ENCODE data around the gene HDAC10. TPM values are rescaled to one million over a fixed set of nuclear protein-coding genes. Genes with fewer than 3 reads are reported as not detected.

HDAC10 gene
- total and polyA plus RNA-seq, 10 of the 15 experiments (the other 5 are each of a cell fraction or from before 2014, with no cell fraction given), result 0.26 to 48.6 (median 5.0) TPM

DNA sequence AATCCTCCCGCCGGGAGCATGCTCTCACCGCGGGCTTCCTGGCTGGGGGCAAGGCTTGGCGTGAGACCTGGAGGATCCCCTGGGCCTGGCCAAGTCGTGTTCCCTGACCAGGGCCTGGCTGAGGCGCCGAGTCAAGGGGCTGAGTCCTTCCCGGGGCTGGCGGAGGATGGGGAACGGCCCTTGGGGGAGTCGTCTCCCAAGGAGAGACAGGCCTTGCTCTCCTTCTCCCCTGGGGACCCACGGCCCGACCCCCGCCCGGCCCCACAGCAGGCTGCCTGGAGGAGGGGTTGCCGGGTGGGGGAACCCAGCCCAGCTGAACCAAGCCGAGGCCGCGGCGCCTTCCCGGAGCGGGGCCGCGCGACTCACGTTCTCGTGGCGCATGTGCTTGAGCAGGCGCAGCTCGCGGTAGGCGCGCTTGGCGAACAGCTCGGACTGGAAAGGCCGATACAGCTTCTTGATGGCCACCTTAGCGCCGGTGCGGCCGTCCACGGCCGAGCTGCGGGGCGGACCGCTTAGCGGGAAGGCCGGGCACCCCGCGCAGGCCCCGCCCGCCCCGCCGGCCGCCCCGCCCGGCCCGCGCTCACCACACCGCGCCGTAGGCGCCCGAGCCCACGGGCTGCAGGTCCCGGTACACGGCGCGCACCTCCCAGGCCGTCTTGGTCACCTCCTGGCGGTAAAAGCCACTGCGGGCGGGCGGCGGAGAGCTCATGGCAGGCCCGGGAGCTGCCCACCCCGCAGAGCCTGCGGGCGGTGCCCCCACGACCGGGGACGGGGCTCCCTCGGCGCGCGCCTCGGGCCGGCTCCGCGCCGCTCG is 9.9 kb upstream of the HDAC10 start (continued):
- TF ChIP-seq ZNF384 (IDR thresholded peaks at IDR 0.05; ENCODE audit: borderline replicate concordance, low read depth, low read length) (no peak), MYC (IDR thresholded peaks at IDR 0.05; ENCODE audit: insufficient read depth, insufficient read length, insufficient replicate concordance, low read length, severe bottlenecking) (no peak), CHD1 (IDR thresholded peaks at IDR 0.05; ENCODE audit: low read depth, low read length) (no peak), EED (IDR thresholded peaks at IDR 0.05; ENCODE audit: low read depth) (peak; percentile 32; the same call in 1 of the 2 replicates), MEF2B (IDR thresholded peaks at IDR 0.05; ENCODE audit: partially characterized antibody, poor library complexity, severe bottlenecking) (peak; percentile 39), TAF1 (IDR thresholded peaks at IDR 0.05; ENCODE audit: borderline replicate concordance, low read depth, low read length) (peak; percentile 18; the same call in 1 of the 2 replicates), SREBF2 (IDR thresholded peaks at IDR 0.05; ENCODE audit: low read length) (no peak), YBX1 (IDR thresholded peaks at IDR 0.05) (no peak), CREB1 (IDR thresholded peaks at IDR 0.05; ENCODE audit: low read depth) (no peak), MEF2A (IDR thresholded peaks at IDR 0.05; ENCODE audit: insufficient read depth, low read depth, low read length) (no peak), RCOR1 (conservative IDR thresholded peaks at IDR 0.05; ENCODE audit: low read depth, low read length) (no peak), GATAD2B (conservative IDR thresholded peaks at IDR 0.05; ENCODE audit: low read depth) (peak; percentile 37; the same call in 1 of the 2 replicates), IKZF1 (conservative IDR thresholded peaks at IDR 0.05) (no peak; the same call in none of the 2 replicates), SIN3A (IDR thresholded peaks at IDR 0.05; ENCODE audit: low read depth, low read length) (no peak), ZNF217 (IDR thresholded peaks at IDR 0.05) (no peak)
- TF ChIP-seq, protein P1, sequence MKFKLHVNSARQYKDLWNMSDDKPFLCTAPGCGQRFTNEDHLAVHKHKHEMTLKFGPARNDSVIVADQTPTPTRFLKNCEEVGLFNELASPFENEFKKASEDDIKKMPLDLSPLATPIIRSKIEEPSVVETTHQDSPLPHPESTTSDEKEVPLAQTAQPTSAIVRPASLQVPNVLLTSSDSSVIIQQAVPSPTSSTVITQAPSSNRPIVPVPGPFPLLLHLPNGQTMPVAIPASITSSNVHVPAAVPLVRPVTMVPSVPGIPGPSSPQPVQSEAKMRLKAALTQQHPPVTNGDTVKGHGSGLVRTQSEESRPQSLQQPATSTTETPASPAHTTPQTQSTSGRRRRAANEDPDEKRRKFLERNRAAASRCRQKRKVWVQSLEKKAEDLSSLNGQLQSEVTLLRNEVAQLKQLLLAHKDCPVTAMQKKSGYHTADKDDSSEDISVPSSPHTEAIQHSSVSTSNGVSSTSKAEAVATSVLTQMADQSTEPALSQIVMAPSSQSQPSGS (IDR thresholded peaks at IDR 0.05; ENCODE audit: low read length), result no peak
- TF ChIP-seq, protein P2, sequence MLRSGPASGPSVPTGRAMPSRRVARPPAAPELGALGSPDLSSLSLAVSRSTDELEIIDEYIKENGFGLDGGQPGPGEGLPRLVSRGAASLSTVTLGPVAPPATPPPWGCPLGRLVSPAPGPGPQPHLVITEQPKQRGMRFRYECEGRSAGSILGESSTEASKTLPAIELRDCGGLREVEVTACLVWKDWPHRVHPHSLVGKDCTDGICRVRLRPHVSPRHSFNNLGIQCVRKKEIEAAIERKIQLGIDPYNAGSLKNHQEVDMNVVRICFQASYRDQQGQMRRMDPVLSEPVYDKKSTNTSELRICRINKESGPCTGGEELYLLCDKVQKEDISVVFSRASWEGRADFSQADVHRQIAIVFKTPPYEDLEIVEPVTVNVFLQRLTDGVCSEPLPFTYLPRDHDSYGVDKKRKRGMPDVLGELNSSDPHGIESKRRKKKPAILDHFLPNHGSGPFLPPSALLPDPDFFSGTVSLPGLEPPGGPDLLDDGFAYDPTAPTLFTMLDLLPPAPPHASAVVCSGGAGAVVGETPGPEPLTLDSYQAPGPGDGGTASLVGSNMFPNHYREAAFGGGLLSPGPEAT (IDR thresholded peaks at IDR 0.05; ENCODE audit: low read depth), result no peak
- TF ChIP-seq, protein P3, sequence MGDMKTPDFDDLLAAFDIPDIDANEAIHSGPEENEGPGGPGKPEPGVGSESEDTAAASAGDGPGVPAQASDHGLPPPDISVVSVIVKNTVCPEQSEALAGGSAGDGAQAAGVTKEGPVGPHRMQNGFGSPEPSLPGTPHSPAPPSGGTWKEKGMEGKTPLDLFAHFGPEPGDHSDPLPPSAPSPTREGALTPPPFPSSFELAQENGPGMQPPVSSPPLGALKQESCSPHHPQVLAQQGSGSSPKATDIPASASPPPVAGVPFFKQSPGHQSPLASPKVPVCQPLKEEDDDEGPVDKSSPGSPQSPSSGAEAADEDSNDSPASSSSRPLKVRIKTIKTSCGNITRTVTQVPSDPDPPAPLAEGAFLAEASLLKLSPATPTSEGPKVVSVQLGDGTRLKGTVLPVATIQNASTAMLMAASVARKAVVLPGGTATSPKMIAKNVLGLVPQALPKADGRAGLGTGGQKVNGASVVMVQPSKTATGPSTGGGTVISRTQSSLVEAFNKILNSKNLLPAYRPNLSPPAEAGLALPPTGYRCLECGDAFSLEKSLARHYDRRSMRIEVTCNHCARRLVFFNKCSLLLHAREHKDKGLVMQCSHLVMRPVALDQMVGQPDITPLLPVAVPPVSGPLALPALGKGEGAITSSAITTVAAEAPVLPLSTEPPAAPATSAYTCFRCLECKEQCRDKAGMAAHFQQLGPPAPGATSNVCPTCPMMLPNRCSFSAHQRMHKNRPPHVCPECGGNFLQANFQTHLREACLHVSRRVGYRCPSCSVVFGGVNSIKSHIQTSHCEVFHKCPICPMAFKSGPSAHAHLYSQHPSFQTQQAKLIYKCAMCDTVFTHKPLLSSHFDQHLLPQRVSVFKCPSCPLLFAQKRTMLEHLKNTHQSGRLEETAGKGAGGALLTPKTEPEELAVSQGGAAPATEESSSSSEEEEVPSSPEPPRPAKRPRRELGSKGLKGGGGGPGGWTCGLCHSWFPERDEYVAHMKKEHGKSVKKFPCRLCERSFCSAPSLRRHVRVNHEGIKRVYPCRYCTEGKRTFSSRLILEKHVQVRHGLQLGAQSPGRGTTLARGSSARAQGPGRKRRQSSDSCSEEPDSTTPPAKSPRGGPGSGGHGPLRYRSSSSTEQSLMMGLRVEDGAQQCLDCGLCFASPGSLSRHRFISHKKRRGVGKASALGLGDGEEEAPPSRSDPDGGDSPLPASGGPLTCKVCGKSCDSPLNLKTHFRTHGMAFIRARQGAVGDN (IDR thresholded peaks at IDR 0.05), result peak; percentile 44; the same call in 1 of the 2 replicates
- TF ChIP-seq, protein P4, sequence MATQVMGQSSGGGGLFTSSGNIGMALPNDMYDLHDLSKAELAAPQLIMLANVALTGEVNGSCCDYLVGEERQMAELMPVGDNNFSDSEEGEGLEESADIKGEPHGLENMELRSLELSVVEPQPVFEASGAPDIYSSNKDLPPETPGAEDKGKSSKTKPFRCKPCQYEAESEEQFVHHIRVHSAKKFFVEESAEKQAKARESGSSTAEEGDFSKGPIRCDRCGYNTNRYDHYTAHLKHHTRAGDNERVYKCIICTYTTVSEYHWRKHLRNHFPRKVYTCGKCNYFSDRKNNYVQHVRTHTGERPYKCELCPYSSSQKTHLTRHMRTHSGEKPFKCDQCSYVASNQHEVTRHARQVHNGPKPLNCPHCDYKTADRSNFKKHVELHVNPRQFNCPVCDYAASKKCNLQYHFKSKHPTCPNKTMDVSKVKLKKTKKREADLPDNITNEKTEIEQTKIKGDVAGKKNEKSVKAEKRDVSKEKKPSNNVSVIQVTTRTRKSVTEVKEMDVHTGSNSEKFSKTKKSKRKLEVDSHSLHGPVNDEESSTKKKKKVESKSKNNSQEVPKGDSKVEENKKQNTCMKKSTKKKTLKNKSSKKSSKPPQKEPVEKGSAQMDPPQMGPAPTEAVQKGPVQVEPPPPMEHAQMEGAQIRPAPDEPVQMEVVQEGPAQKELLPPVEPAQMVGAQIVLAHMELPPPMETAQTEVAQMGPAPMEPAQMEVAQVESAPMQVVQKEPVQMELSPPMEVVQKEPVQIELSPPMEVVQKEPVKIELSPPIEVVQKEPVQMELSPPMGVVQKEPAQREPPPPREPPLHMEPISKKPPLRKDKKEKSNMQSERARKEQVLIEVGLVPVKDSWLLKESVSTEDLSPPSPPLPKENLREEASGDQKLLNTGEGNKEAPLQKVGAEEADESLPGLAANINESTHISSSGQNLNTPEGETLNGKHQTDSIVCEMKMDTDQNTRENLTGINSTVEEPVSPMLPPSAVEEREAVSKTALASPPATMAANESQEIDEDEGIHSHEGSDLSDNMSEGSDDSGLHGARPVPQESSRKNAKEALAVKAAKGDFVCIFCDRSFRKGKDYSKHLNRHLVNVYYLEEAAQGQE (IDR thresholded peaks at IDR 0.05; ENCODE audit: low read depth, low read length), result no peak

All from GM12878 (cell line).